HepG2 (cell line): Measurements from ENCODE around the gene CAPS. TPM values are rescaled to one million over a fixed set of nuclear protein-coding genes. Genes with fewer than 3 reads are reported as not detected.

ENCODE experiments used
- ATAC-seq: fragments of 200-7000 bp; cut with Tn5 transposase; 3 replicates; pipeline ENCODE4 v1.9.1; 2020; ENCODE audit warnings: mild to moderate bottlenecking, moderate library complexity
- BruUV-seq: library from RNA; stranded (reverse); fragments of 400-500 nt; replicated peaks from 2 replicates; lab custom pipeline; 2021; lab: Mats Ljungman, UMichigan
- CTCF ChIA-PET: fragments of 300-600 bp; formaldehyde crosslinking; extraction: SDS; loops from one replicate; lab custom pipeline; 2021; ENCODE audit warnings: low total read pairs, inconsistent platforms, low intra/inter-chr PET ratio; lab: Yijun Ruan, JAX
- POLR2A ChIA-PET: fragments of 350-600 bp; sonication (Branson Sonifier 250); formaldehyde crosslinking; loops from one replicate; lab custom pipeline; 2020; ENCODE audit warnings: antibody characterized with exemption, inconsistent platforms; lab: Yijun Ruan, JAX
- DNase-seq: peaks from one replicate; pipeline ENCODE4 v3.0.0-alpha.2; 2015; ENCODE audit warnings: low spot score
- FAIRE-seq: peaks from 3 replicates; lab custom pipeline; 2011; peaks lifted over from hg19 to GRCh38; lab: Jason Lieb, UNC
- H2AFZ ChIP-seq: one replicate; pipeline ENCODE4 v1.6.1; 2011; ENCODE audit warnings: low read length, inconsistent platforms
- H3K27ac ChIP-seq: fragments of 300-600 bp; 3 replicates; pipeline ENCODE4 v1.8.0; 2011; ENCODE audit warnings: mixed run types, mild to moderate bottlenecking, mixed read lengths, low read length, inconsistent platforms; ENCODE audit not compliant: insufficient read depth; ENCODE audit errors: extremely low read length
- H3K27me3 ChIP-seq, 2 experiments: fragments of 200-600 bp in 1 of 2; 2 replicates in 1 of 2; 3 replicates in 1 of 2; pipeline versions ENCODE4 v1.6.0 to v1.8.0; 2011; ENCODE audit warnings: low read length in 2 of 2, mild to moderate bottlenecking in 2 of 2, moderate library complexity in 2 of 2, inconsistent platforms in 1 of 2; ENCODE audit not compliant: insufficient read depth in 2 of 2, control insufficient read depth in 1 of 2
- H3K36me3 ChIP-seq, 2 experiments: fragments of 200-600 bp in 1 of 2; replicated peaks in 1 of 2; 2 replicates in 1 of 2; 3 replicates in 1 of 2; pipeline versions ENCODE4 v1.5.1 to v1.8.0; 2011; ENCODE audit warnings: low read length in 2 of 2, inconsistent platforms in 1 of 2; ENCODE audit not compliant: insufficient read depth in 2 of 2, control insufficient read depth in 1 of 2
- H3K4me1 ChIP-seq: 2 replicates; pipeline ENCODE4 v1.5.1; 2012; ENCODE audit warnings: low read length, inconsistent platforms; ENCODE audit not compliant: insufficient read depth
- H3K4me2 ChIP-seq: 2 replicates; pipeline ENCODE4 v1.6.0; 2011; ENCODE audit warnings: low read depth, low read length, inconsistent platforms
- H3K4me3 ChIP-seq, 3 experiments: fragments of 200-600 bp in 1 of 3; sonication (generic), shearing (Covaris generic) in 1 of 3; replicated peaks in 1 of 3; 2 replicates each; pipeline ENCODE4 v1.5.1; 2011 to 2016; ENCODE audit warnings: low read length in 3 of 3, inconsistent platforms in 2 of 3, low read depth in 2 of 3, mild to moderate bottlenecking in 2 of 3, control low read depth in 1 of 3, mixed read lengths in 1 of 3; ENCODE audit not compliant: insufficient read depth in 1 of 3
- H3K79me2 ChIP-seq: one replicate; pipeline ENCODE4 v1.6.1; 2011; ENCODE audit warnings: low read length, inconsistent platforms; ENCODE audit not compliant: insufficient read depth
- H3K9ac ChIP-seq: 2 replicates; pipeline ENCODE4 v1.6.0; 2011; ENCODE audit warnings: mild to moderate bottlenecking, low read depth, low read length, inconsistent platforms; ENCODE audit not compliant: insufficient read depth
- H3K9me3 ChIP-seq: 2 replicates; pipeline ENCODE4 v1.5.1; 2012; ENCODE audit warnings: mild to moderate bottlenecking, low read length
- H4K20me1 ChIP-seq: 2 replicates; pipeline ENCODE4 v1.6.0; 2011; ENCODE audit warnings: inconsistent platforms, mild to moderate bottlenecking, low read length, moderate library complexity; ENCODE audit not compliant: insufficient read depth
- NR2F6 ChIP-seq, 2 experiments: IDR thresholded peaks; 2 replicates each; pipeline ENCODE4 v1.6.1; 2016; ENCODE audit warnings: antibody characterized with exemption in 1 of 2, mild to moderate bottlenecking in 1 of 2
- PTBP1 ChIP-seq: fragments of 200-400 bp; formaldehyde crosslinking; IDR thresholded peaks from 2 replicates; pipeline ENCODE4 v1.6.1; 2018; ENCODE audit warnings: low read length, low read depth; ENCODE audit not compliant: poor library complexity, severe bottlenecking
- TGIF2 ChIP-seq: IDR thresholded peaks from 2 replicates; pipeline ENCODE4 v1.6.1; 2016; ENCODE audit warnings: control low read depth, missing compliant biosample characterization
- ZNF550 ChIP-seq: sonication (generic); formaldehyde crosslinking; IDR thresholded peaks from 2 replicates; pipeline ENCODE4 v1.4.0; 2020; ENCODE audit warnings: mild to moderate bottlenecking, missing genetic modification reagents, borderline replicate concordance
- ZNF749 ChIP-seq: sonication (generic); formaldehyde crosslinking; IDR thresholded peaks from 2 replicates; pipeline ENCODE4 v1.8.0; 2022; ENCODE audit warnings: mild to moderate bottlenecking, missing genetic modification reagents, moderate library complexity, borderline replicate concordance
- whole genome bisulfite sequencing: methylation state at CpG from one replicate; pipeline ENCODE4 v1.1.6; 2017; ENCODE audit warnings: low lambda C conversion rate; 5-methylcytosine and 5-hydroxymethylcytosine counted together
- in situ Hi-C: cut with HindIII; loops from 2 replicates; pipeline ENCODE4 v1.10.0; 2017; ENCODE audit warnings: low pct_unique_long_range_greater_than_20kb; ENCODE audit not compliant: extremely low pct_ligation_motif_present
- intact Hi-C: fragments of 100-400 bp; cut with micrococcal nuclease; formaldehyde crosslinking; loops from one replicate; pipeline ENCODE4 v1.10.0; 2022; ENCODE audit not compliant: unreplicated experiment
- polyA plus RNA-seq, 8 experiments: library from polyadenylated mRNA; depleted of rRNA in 3 of 8; stranded (reverse) in 7 of 8; unstranded in 1 of 8; fragments of >200 nt; fragmentation: Illumina TruSeq in 4 of 8; extraction: Trizol in 4 of 8; gene quantifications; 2 replicates each; pipeline versions ENCODE4 v1.2.1 to v1.2.3, GENCODE V29; 2011 to 2016; ENCODE audit warnings: low read depth in 4 of 8, missing spikeins in 1 of 8, mixed read lengths in 1 of 8; ENCODE audit not compliant: insufficient read depth in 1 of 8
- total RNA-seq, 5 experiments: library from RNA; depleted of rRNA; stranded (reverse); fragments of >200 nt; fragmentation: Illumina TruSeq; extraction: Trizol; gene quantifications; 2 replicates each; pipeline ENCODE4 v1.2.3, GENCODE V29; 2016; ENCODE audit warnings: low read depth in 1 of 5
- TF ChIP-seq, protein P1 (sequence below): sonication (generic); formaldehyde crosslinking; IDR thresholded peaks from 2 replicates; pipeline ENCODE4 v1.4.0; 2020; ENCODE audit warnings: mild to moderate bottlenecking, missing genetic modification reagents
- TF ChIP-seq, protein P2 (sequence below): sonication (generic); formaldehyde crosslinking; IDR thresholded peaks from 2 replicates; pipeline ENCODE4 v1.5.1; 2020; ENCODE audit warnings: missing genetic modification reagents, mild to moderate bottlenecking, borderline replicate concordance

The CAPS gene
- total and polyA plus RNA-seq, 2 of the 13 experiments (the other 11 are each of a cell fraction or from before 2014, with no cell fraction given) = 3.1 TPM

DNA sequence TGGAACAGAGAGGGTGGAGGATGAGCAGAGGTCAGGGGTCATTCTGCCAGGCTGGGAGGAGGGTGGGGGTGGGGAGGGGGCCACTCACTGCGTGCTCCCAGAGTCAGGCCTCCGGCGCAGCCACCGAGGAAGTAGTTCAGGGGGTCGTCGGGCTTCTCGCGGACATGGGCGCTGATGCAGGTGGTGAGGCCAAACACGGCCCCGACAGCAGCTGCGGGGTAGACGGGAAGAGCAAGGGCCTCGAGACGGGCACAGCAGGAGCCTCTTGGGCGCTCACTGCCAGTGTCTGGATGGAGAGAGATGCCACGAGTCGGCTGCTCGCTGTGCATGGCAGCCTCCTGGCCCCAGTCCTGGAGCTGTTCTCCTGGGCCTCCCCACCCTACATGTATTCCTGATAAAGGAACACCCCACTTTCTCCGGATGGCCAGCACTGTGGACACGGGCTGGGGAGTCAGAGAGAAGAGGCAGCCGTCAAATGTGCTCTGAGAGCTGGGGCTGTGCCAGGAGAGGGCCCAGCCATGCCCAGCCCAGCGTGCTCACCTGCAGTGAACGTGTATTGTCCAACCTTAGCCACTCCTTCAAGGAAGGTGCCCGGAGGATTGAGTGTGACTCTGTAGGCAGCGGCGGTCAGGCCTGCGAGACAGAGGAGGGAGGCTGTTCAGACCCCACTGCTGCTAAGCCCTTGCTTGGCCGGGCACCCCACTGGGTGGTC is 17.5 kb upstream of the CAPS start:
- Histone ChIP-seq H3K9ac (no peak overlapping the region), H3K4me3 (no peak overlapping the region), H3K36me3 (peaks cover 7 to 43% of the 10 kb centered on the region in 2 experiments; a peak in 4 of 5 replicates), H2AFZ (no peak overlapping the region), H3K9me3 (no peaks in the 10 kb centered on the region), H3K4me1 (peaks cover 34% of the 10 kb centered on the region), H3K27me3 (no peaks in the 10 kb centered on the region), H4K20me1 (peaks cover 12% of the 10 kb centered on the region; the same call in 1 of the 2 replicates), H3K4me2 (no peak overlapping the region), H3K27ac (no peak overlapping the region), H3K79me2 (peaks cover 25% of the 10 kb centered on the region)
- FAIRE-seq = no peak
- no peak for TF ChIP-seq TGIF2 (CRISPR knock-in tag)
- TF ChIP-seq, protein P1, sequence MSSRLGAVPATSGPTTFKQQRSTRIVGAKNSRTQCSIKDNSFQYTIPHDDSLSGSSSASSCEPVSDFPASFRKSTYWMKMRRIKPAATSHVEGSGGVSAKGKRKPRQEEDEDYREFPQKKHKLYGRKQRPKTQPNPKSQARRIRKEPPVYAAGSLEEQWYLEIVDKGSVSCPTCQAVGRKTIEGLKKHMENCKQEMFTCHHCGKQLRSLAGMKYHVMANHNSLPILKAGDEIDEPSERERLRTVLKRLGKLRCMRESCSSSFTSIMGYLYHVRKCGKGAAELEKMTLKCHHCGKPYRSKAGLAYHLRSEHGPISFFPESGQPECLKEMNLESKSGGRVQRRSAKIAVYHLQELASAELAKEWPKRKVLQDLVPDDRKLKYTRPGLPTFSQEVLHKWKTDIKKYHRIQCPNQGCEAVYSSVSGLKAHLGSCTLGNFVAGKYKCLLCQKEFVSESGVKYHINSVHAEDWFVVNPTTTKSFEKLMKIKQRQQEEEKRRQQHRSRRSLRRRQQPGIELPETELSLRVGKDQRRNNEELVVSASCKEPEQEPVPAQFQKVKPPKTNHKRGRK (CRISPR knock-in tag) = no peak
- TF ChIP-seq, protein P2, sequence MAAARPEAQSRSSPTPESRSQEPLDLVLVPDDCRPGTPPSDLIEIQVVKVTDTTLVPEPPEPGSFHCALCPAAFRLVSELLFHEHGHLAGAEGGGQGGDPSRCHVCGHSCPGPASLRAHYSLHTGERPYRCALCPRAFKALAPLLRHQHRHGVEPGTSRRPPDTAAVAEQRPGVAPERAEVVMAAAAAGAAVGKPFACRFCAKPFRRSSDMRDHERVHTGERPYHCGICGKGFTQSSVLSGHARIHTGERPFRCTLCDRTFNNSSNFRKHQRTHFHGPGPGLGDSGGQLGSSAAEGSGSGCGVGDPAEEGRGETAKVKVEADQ (CRISPR knock-in tag) = no peak
- no peak for TF ChIP-seq NR2F6 (IDR thresholded peaks at IDR 0.05)
- no peak for TF ChIP-seq NR2F6 (CRISPR knock-in tag; IDR thresholded peaks at IDR 0.05)
- TF ChIP-seq ZNF550 (CRISPR knock-in tag) = no peak
- TF ChIP-seq PTBP1 = no peak
- no peak for TF ChIP-seq ZNF749 (CRISPR knock-in tag)
- intact Hi-C loops (no loop called here), in situ Hi-C loops (no loop called here)
- no TSS peak for BruUV-seq
- 97% methylated on average over 23 of the region's 29 CpGs for WGBS
- ChIA-PET CTCF (no interaction called here), POLR2A (interaction anchor here (2.7 kb wide), 1 partner anchor 69 kb away, joined by 14 read pairs; no protein-coding TSS in a partner anchor)
- no peak for DNase-seq
- no peak for ATAC-seq
